ENCODE results near the gene UBXN6.

Gene UBXN6

GRCh38 chr19:4434391-4434790 is 23.2 kb downstream of the UBXN6 start:
- H3K4me3 ChIP-seq (ENCODE audit: low read length) = no peak overlapping the region
- TF ChIP-seq CTCF (conservative IDR thresholded peaks at IDR 0.05; ENCODE audit: low read length) = no peak
- DNase-seq (ENCODE audit: low read depth) = no peak

- TF ChIP-seq CTCF (conservative IDR thresholded peaks at IDR 0.05; ENCODE audit: low read length) = no peak
- H3K4me3 ChIP-seq (ENCODE audit: low read length) = no peak overlapping the region
- DNase-seq (ENCODE audit: low read depth) = no peak
Observed at GRCh38 chr19:4432918-4433506, 24.6 kb downstream of the UBXN6 start.

GRCh38 chr19:4431808-4432674 is 25.6 kb downstream of the UBXN6 start:
- TF ChIP-seq CTCF (conservative IDR thresholded peaks at IDR 0.05; ENCODE audit: low read length) = no peak
- no peak for DNase-seq (ENCODE audit: low read depth)
- H3K4me3 ChIP-seq (ENCODE audit: low read length) = no peak overlapping the region

- DNase-seq (ENCODE audit: low read depth) = no peak
Observed at GRCh38 chr19:4431296-4431695, 26.3 kb downstream of the UBXN6 start.

GRCh38 chr19:4430760-4431159 is 26.8 kb downstream of the UBXN6 start:
- no peak overlapping the region for H3K4me3 ChIP-seq (ENCODE audit: low read length)
- TF ChIP-seq CTCF (conservative IDR thresholded peaks at IDR 0.05; ENCODE audit: low read length) = no peak
- no peak for DNase-seq (ENCODE audit: low read depth)

More at GRCh38 chr19:4431296-4431695, 26.3 kb downstream of the UBXN6 start:
- TF ChIP-seq CTCF (conservative IDR thresholded peaks at IDR 0.05; ENCODE audit: low read length) = no peak
- no peak overlapping the region for H3K4me3 ChIP-seq (ENCODE audit: low read length)

- no peak overlapping the region for H3K4me3 ChIP-seq (ENCODE audit: low read length)
- no peak for DNase-seq (ENCODE audit: low read depth)
- no peak for TF ChIP-seq CTCF (conservative IDR thresholded peaks at IDR 0.05; ENCODE audit: low read length)
Observed at GRCh38 chr19:4429771-4430171, 27.8 kb downstream of the UBXN6 start.

- no peak overlapping the region for H3K4me3 ChIP-seq (ENCODE audit: low read length)
- no peak for TF ChIP-seq CTCF (conservative IDR thresholded peaks at IDR 0.05; ENCODE audit: low read length)
- DNase-seq (ENCODE audit: low read depth) = no peak
Observed at GRCh38 chr19:4429256-4429655, 28.3 kb downstream of the UBXN6 start.
